DOHH2 (cell line): ENCODE data around the gene TBC1D16.

ENCODE experiments used
- H3F3A ChIP-seq: fragments of 200-600 bp; sonication (generic), shearing (Covaris generic); 2 replicates; pipeline ENCODE4 v1.6.0; 2016; ENCODE audit warnings: antibody characterized with exemption, mild to moderate bottlenecking; ENCODE audit not compliant: control insufficient read depth, insufficient read depth
- H3K27ac ChIP-seq: fragments of 200-600 bp; sonication (generic); 2 replicates; pipeline ENCODE4 v1.5.1; 2014; ENCODE audit warnings: low read depth, mild to moderate bottlenecking, low read length, moderate library complexity
- H3K27me3 ChIP-seq: fragments of 200-600 bp; sonication (generic); 2 replicates; pipeline ENCODE4 v1.6.1; 2014; ENCODE audit warnings: mild to moderate bottlenecking, low read length, mixed read lengths; ENCODE audit not compliant: control insufficient read depth
- H3K36me3 ChIP-seq: fragments of 200-600 bp; sonication (generic); 2 replicates; pipeline ENCODE4 v1.6.1; 2014; ENCODE audit warnings: mild to moderate bottlenecking, low read length, moderate library complexity, mixed read lengths; ENCODE audit not compliant: control insufficient read depth
- H3K4me1 ChIP-seq: fragments of 200-600 bp; sonication (generic); 2 replicates; pipeline ENCODE4 v1.6.1; 2014; ENCODE audit warnings: mild to moderate bottlenecking, low read length, mixed read lengths; ENCODE audit not compliant: control insufficient read depth
- H3K4me2 ChIP-seq: fragments of 200-600 bp; sonication (generic); 2 replicates; pipeline ENCODE4 v1.6.0; 2014; ENCODE audit warnings: mild to moderate bottlenecking, low read length, moderate library complexity
- H3K4me3 ChIP-seq: fragments of 200-600 bp; sonication (generic); 2 replicates; pipeline ENCODE4 v1.5.1; 2014; ENCODE audit warnings: mild to moderate bottlenecking, low read length, mixed read lengths
- H3K79me2 ChIP-seq: fragments of 200-600 bp; sonication (generic); 2 replicates; pipeline ENCODE4 v1.6.1; 2014; ENCODE audit warnings: mild to moderate bottlenecking, low read length, mixed read lengths; ENCODE audit not compliant: control insufficient read depth
- H3K9me2 ChIP-seq: fragments of 200-600 bp; sonication (generic); replicated peaks from 2 replicates; pipeline ENCODE4 v1.6.1; 2014; ENCODE audit warnings: mild to moderate bottlenecking, low read length, mixed read lengths; ENCODE audit not compliant: control insufficient read depth
- H3K9me3 ChIP-seq: fragments of 200-600 bp; sonication (generic); 2 replicates; pipeline ENCODE4 v1.6.1; 2014; ENCODE audit warnings: antibody characterized with exemption, low read length, mixed read lengths; ENCODE audit not compliant: control insufficient read depth, insufficient read depth
- H4K20me1 ChIP-seq: fragments of 200-600 bp; sonication (generic); 2 replicates; pipeline ENCODE4 v1.6.0; 2014; ENCODE audit warnings: low read depth, mild to moderate bottlenecking, antibody characterized with exemption, low read length, moderate library complexity; ENCODE audit not compliant: control insufficient read depth, insufficient read depth
- EZH2phosphoT487 ChIP-seq: fragments of 200-600 bp; sonication (generic); IDR thresholded peaks from 2 replicates; pipeline ENCODE4 v1.6.1; 2017; ENCODE audit warnings: borderline replicate concordance, mild to moderate bottlenecking, antibody characterized with exemption, low read length, moderate library complexity, mixed read lengths
- TF ChIP-seq, protein P1 (sequence below): fragments of 200-600 bp; sonication (generic); IDR thresholded peaks from one replicate; pipeline ENCODE4 v1.5.1; 2014; ENCODE audit warnings: antibody characterized with exemption, mild to moderate bottlenecking, low read depth, low read length; ENCODE audit not compliant: poor library complexity, severe bottlenecking

TBC1D16 gene

DNA sequence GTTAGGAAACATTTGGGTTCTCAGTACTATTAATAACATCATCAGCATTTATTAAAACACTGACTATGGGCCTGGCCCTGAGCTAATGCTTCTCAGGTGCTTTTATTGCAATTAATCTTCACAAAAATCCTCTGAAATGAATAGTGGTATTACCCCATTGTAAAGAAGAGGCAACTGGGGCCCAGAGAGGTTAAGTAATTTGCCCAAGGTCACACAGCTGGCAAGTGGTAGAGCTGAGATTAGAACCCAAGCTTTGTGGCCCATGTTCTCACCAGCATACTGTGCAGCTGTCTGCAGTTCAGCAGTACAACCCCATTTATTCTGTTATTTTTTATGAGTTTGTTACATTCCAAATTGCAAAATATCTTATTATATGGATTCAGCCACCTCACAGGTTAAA, 82.3 kb downstream of the TBC1D16 start:
- TF ChIP-seq, protein P1, sequence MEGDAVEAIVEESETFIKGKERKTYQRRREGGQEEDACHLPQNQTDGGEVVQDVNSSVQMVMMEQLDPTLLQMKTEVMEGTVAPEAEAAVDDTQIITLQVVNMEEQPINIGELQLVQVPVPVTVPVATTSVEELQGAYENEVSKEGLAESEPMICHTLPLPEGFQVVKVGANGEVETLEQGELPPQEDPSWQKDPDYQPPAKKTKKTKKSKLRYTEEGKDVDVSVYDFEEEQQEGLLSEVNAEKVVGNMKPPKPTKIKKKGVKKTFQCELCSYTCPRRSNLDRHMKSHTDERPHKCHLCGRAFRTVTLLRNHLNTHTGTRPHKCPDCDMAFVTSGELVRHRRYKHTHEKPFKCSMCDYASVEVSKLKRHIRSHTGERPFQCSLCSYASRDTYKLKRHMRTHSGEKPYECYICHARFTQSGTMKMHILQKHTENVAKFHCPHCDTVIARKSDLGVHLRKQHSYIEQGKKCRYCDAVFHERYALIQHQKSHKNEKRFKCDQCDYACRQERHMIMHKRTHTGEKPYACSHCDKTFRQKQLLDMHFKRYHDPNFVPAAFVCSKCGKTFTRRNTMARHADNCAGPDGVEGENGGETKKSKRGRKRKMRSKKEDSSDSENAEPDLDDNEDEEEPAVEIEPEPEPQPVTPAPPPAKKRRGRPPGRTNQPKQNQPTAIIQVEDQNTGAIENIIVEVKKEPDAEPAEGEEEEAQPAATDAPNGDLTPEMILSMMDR = no peak
- TF ChIP-seq EZH2phosphoT487 = no peak
- no peaks in the 10 kb centered on the region for H3K36me3 ChIP-seq
- H3K9me2 ChIP-seq = no peaks in the 10 kb centered on the region
- no peaks in the 10 kb centered on the region for H3F3A ChIP-seq
- no peaks in the 10 kb centered on the region for H4K20me1 ChIP-seq
- no peaks in the 10 kb centered on the region for H3K4me1 ChIP-seq
- H3K4me3 ChIP-seq = no peak overlapping the region
- H3K9me3 ChIP-seq = no peaks in the 10 kb centered on the region
- H3K4me2 ChIP-seq = no peak overlapping the region
- no peaks in the 10 kb centered on the region for H3K79me2 ChIP-seq
- no peak overlapping the region for H3K27ac ChIP-seq
- no peaks in the 10 kb centered on the region for H3K27me3 ChIP-seq

DNA sequence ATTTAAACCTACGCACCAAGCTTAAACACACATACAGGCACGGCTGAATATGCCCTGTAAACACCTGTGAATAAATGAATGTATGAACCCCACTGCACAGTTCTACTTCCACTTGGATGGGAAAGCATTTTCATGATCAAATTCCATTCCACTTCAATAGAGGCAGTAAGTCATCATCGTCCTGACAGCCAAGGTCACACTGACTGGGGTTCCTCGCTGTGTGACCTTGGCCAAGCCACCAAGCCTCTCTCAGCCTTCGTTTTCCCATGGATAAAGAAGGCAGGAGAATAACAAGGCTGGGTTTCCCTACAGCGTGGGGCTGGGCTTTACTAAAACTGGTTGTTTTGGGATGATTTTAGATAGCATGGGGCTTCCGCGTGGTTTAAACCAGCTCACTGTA, 82.8 kb downstream of the TBC1D16 start:
- Histone ChIP-seq H4K20me1 (no peaks in the 10 kb centered on the region), H3K36me3 (no peaks in the 10 kb centered on the region), H3F3A (no peaks in the 10 kb centered on the region), H3K9me3 (no peaks in the 10 kb centered on the region), H3K4me3 (no peak overlapping the region), H3K4me1 (no peaks in the 10 kb centered on the region), H3K79me2 (no peaks in the 10 kb centered on the region), H3K27ac (no peak overlapping the region), H3K27me3 (no peaks in the 10 kb centered on the region), H3K9me2 (no peaks in the 10 kb centered on the region), H3K4me2 (no peak overlapping the region)
- TF ChIP-seq, protein P1 = no peak
- no peak for TF ChIP-seq EZH2phosphoT487

DNA sequence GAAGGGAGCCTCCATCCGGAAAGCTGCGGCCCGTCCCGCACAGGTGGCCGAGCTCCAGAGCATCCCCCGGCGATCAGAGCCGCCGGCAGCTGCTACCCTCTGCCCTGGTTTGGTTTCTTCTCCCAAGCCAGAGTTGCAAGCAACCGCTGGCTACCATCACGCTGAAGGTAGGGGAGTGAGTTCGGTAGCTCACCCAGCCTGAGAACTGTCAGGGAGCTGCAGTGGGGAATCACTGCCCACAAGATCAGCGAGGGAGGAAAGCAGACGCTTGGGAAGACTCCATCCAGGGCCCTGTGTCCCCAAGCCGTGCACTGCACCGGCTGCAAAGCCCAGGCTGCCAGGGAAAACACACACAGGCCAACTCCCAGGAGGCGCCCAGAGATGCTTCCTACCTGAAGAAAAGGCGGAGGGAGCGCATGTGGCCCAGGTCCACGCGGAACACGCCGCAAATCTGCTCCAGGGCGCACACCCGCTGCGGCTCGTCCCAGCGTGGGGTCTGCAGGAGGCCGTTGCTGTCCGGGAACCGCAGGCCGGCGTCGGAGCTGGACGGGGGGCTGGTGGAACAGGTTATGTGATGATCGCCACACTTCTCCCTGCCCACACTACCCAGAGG, 83.3 kb downstream of the TBC1D16 start:
- Histone ChIP-seq H3K36me3 (no peaks in the 10 kb centered on the region), H3K79me2 (no peaks in the 10 kb centered on the region), H3K4me2 (no peak overlapping the region), H3K4me3 (no peak overlapping the region), H3K27ac (no peak overlapping the region), H4K20me1 (no peaks in the 10 kb centered on the region), H3F3A (no peaks in the 10 kb centered on the region), H3K27me3 (no peaks in the 10 kb centered on the region), H3K9me3 (no peaks in the 10 kb centered on the region), H3K9me2 (no peaks in the 10 kb centered on the region), H3K4me1 (no peaks in the 10 kb centered on the region)
- TF ChIP-seq EZH2phosphoT487 = no peak
- TF ChIP-seq, protein P1 = no peak
